ENCODE results near the gene C17orf67.

GRCh38 chr17:56880133-56880532, 46.4 kb upstream of the C17orf67 start:
- no peak for TF ChIP-seq POLR2A (IDR thresholded peaks at IDR 0.05)
- no peak for TF ChIP-seq CTCF (IDR thresholded peaks at IDR 0.05 in 8 of 11, conservative IDR thresholded peaks at IDR 0.05 in 3 of 11)
- no peak for TF ChIP-seq POLR2AphosphoS5 (IDR thresholded peaks at IDR 0.05)

Measured in spleen (tissue), 7 donors.